Measurements from ENCODE around the gene KMT2D.

- TF ChIP-seq, protein P1, sequence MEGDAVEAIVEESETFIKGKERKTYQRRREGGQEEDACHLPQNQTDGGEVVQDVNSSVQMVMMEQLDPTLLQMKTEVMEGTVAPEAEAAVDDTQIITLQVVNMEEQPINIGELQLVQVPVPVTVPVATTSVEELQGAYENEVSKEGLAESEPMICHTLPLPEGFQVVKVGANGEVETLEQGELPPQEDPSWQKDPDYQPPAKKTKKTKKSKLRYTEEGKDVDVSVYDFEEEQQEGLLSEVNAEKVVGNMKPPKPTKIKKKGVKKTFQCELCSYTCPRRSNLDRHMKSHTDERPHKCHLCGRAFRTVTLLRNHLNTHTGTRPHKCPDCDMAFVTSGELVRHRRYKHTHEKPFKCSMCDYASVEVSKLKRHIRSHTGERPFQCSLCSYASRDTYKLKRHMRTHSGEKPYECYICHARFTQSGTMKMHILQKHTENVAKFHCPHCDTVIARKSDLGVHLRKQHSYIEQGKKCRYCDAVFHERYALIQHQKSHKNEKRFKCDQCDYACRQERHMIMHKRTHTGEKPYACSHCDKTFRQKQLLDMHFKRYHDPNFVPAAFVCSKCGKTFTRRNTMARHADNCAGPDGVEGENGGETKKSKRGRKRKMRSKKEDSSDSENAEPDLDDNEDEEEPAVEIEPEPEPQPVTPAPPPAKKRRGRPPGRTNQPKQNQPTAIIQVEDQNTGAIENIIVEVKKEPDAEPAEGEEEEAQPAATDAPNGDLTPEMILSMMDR (IDR thresholded peaks at IDR 0.05) = no peak
- no peak for TF ChIP-seq POLR2A (IDR thresholded peaks at IDR 0.05)
- no peak for TF ChIP-seq POLR2AphosphoS5 (IDR thresholded peaks at IDR 0.05; ENCODE audit: insufficient read depth in 1 of 2, low read depth in 1 of 2)
Measured at GRCh38 chr12:49066120-49066519, 5.5 kb upstream of the KMT2D start.
